Measurements from ENCODE around the gene NELFA.
"Not testable (repeated sequence)": the region's sequence is repeated elsewhere in the genome, so short reads cannot be mapped to it uniquely, and the experiment has no call there.

NELFA gene

DNA sequence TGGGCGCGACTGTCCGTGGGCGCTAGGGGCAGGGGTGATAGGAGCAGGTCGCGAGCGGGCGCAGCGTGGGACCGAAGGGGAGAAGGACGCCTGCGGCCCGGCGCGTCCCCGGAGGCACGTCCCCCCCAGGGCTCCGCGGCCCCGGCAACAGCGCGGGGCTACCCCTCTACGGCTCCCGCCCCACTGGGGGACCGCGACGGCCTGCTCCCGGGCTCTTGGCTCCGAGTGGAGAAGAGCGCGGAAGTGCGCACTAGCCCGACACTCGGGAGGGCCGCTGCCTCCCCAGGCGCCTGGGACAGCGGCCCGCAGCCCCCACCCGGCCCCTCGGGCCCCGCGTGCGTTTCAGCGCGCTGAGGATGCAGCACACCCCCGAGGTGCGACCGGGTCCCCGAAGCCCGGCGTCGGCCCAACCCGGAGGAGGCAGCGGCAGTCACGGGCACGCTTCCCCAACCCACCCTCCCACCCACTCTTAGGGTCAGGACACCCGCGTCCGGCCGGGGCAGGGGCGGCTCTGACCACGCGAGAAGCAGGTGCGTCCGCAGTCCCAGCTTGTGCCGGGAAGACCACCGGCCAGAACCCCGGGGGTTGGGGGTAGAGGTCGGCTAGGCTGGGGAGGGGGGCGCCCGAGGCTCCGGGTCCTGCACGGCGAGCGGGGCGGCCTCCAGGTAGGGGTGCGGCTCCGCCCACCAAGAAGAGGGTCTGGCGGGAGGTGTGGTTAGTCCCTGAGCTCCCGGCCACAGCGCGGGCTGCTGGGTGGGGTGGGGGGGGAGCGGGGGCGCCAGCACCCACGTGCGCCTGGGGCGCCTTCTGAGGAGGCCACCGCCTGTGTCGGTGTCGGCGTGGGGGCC, 31.8 kb upstream of the NELFA start:
- DNase-seq = no peak

DNA sequence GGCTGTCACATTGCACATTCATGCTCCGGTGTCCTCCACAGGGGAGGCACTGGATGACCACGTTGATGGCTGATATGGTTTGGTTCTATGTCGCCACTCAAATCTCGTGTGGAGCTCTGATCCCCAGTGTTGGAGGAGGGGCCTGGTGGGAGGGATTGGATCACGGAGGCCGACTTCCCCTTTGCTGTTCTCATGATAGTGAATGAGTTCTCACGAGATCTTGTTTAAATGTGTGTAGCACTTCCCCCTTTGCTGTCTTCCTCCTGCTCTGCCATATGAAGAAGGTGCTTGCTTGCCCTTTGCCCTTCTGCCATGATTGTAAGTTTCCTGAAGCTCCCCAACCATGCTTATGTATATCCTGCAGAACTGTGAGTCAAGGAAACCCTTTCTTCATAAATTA, 28.1 kb upstream of the NELFA start:
- DNase-seq = peak; percentile 25

DNA sequence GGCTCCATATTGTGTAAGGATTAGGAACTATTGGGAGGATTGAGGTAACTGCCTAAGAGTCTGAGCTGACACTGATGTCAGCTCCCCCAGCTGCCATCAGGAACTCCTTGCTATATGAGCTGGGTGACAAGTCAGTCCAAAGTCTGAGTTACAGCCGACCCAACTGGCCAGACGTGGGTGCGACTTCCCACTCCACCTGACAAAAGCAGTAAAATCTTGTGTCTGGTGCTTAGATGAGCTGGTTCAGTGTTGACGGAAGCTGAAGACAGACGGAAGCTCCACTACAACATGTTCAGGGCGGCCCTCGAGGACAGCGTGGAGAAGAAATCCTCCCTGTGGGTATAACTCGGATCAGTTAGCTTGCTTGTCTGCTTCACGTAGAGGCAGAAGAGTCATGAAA, 27.6 kb upstream of the NELFA start:
- no peak for DNase-seq

DNA sequence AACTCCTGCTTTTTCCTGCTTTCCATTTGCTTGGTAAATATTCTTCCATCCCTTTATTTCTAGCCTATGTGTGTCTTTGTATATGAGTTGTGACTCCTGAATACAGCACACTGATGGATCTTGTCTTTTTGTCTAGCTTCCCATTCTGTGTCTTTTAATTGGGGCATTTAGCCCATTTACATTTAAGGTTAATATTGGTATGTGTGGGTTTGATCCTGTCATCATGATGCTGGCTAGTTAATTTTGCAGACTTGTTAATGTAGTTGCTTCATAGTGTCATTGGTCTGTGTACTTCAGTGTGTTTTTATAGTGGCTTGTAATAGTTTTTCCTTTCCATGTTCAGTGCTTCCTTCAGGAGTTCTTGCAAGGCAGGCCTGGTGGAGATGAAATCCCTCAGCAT, 22.4 kb upstream of the NELFA start:
- not testable (repeated sequence) for DNase-seq

DNA sequence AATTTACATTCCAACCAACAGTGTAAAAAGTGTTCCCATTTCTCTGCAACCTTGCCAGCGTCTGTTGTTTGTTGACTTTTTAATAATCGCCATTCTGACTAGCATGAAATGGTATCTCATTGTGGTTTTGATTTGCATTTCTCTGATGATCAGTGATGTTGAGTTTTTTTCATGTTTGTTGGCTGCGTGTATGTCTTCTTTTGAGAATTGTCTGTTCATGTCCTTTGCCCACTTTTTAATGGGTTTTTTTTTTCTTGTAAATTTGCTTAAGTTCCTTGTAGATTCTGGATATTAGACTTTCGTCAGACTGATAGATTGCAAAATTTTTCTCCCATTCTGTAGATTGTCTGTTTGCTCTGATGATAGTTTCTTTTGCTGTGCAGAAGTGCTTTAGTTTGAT, 18.3 kb upstream of the NELFA start:
- not testable (repeated sequence) for DNase-seq

DNA sequence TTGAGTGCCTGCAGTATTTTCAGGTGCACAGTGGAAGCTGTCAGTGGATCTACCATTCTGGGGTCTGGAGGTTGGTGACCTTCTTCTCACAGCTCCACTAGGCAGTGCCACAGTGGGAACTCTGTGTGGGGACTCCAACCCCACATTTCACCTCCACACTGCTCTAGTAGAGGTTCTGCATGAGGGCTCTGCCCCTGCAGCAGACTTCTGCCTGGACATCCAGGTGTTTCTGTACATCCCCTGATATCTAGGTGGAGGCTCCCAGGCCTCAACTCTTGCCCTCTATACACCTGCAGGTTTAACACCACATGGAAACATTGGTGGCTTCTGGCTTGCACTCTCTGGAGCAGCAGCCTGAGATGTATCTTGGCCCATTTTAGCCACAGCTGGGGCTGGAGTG, 17.0 kb upstream of the NELFA start:
- no peak for DNase-seq

DNA sequence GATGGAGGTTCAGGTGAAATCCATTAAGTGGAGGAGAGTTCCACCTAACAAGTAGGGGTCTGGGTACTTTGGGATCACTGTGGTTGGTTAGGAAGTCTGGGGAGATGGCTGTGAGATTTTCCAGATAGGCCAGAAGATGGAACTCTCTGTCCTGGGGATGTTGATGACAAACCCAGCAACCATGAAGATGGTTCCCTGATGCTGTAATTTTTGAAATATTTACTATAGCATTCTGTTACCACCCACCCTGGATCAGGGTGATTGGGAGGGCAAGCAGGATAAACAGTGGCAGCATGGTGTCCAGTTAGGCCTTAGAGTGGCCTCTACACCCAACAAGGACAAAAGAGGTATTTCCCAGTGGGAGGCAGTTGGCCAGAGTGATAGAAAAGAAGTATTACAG, 15.9 kb upstream of the NELFA start:
- DNase-seq = no peak

DNA sequence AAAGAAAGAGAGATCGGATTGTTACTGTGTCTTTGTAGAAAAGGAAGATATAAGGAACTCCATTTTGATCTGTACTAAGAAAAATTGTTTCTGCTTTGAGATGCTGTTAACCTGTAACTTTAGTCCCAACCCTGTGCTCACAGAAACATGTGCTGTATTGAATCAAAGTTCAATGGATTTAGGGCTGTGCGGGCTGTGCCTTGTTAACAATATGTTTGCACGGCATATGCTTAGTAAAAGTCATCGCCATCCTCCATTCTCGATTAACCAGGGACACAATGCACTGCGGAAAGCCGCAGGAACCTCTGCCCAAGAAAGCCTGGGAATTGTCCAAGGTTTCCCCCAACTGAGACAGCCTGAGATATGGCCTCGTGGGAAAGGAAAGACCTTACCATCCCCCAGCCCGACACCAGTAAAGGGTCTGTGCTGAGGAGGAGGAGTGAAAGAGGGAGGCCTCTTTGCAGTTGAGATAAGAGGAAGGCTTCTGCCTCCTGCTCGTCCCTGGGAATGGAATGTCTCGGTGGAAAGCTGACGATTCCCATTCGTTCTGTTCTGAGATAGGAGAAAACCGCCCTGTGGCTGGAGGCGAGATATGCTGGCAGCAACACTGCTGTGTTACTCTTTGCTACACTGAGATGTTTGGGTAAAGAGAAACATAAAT, 12.7 kb upstream of the NELFA start:
- not testable (repeated sequence) for DNase-seq

DNA sequence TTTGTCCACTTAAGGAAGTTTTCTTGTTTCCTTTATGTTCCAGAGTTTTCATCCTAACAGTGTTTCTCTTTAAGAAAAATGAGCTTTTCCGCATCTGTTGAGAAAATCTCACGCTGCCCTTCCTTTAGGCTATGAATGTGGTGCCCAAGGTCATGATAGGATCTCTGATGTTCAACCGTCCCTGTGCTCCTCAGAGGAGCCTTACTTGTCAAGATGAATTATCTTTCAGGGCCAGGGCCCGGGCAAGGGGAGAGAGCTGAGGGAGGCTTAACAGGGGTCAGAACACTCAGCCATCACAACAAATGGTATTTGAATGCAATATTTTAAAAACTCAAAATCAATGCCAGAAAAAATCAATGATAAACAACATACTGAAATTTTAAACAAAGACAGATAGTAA, 6.2 kb upstream of the NELFA start:
- no peak for DNase-seq

DNA sequence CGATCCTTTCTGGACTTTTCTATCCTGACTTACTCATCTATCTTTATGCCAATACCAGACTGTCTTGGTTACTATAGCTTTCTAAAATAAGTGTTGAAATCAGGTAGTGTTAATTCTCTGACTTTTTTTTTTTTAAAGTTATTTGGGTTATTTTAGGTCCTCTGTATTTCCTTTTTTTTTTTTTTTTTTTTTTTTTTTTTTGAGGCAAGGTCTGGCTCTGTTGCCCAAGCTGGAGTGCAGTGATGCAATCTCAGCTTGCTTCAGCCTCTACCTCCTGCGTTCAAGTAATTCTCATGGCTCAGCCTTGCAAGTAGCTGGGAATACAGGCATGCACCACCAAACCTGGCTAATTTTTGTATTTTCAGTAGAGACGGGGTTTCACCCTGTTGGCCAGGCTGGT, 2.8 kb upstream of the NELFA start:
- peak; percentile 48 for DNase-seq

DNA sequence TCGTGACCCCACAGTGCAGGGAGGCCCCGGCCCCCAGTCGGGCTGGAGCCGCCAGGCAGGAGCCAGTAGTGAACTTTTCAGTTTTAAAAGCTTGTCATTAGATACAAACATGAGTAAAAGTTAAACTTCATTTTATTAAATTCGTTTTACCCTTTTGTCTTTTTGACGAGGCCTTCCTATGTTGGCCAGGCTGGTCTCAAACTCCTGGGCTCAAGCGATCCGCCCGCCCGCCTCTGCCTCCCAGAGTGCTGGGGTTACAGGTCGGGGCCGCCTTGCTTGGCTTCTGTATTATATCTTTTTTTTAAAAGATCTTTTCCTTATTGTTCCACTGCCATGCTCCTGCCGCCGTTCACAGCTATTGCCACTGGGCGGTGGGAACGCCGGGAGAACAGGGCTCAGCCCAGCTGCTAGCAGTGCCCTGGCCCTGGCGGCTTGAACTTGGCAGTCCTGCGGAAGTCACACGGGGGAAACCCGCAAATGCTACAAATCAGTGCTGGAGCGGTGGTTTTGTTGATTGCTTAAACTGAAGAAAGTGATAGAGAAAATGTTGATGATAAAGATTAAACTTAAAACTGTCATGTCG, 968 bp upstream of the NELFA start:
- peak; percentile 93 for DNase-seq

DNA sequence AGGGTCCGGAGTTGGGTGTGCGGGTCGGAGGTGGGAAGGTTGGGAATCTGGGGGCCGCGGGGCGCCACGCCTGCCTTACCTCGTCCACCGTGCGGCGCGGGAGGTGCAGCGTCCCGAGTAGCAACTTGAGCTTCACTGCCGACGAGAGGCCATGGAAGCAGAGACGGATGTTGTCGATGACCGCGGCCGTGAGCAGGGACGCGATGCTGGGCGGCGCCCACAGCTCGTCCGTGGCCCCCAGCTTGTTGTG, 178 bp downstream of the NELFA start:
- no peak for DNase-seq

DNA sequence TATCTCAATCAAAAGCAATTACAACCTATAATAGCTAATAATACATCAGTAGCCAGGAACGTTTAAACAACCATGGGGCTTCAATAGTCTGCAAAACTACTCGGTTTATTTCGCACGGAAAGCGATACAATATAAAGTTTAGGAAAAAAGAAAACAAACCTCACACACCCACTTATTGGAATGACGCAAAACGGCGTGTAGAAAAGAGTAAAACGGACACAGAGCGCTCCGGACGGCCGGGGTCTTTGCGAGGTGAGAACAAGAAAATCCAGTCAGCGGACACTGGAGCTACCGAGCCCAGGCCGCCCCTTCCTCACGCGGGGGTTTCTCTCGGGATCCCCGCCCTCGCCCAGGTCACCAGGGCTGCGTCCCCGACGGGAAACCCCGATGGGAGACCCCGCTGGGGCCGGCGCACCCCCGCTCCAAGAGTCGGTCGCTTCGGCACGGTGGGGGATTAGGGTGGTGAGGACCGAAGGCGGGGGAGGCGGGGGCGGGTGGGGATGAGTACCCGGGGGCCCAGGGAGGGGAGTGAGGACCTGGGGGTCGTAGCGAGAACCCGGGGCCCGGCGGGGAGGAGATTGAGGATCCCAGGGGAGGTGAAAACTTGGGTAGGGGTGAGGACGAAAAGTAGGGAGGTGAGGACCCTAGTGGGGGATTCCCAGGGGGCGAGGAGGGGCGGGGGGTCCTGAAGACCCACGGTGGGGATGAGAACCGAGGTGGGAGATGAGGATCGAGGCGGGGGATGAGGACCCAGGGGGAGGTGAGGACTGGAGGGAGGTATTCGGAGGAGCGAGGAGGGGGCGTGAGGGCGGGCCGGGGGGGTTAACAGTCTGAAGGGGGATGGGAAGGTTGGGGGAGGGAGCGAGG, 737 bp downstream of the NELFA start:
- DNase-seq = peak; percentile 3

DNA sequence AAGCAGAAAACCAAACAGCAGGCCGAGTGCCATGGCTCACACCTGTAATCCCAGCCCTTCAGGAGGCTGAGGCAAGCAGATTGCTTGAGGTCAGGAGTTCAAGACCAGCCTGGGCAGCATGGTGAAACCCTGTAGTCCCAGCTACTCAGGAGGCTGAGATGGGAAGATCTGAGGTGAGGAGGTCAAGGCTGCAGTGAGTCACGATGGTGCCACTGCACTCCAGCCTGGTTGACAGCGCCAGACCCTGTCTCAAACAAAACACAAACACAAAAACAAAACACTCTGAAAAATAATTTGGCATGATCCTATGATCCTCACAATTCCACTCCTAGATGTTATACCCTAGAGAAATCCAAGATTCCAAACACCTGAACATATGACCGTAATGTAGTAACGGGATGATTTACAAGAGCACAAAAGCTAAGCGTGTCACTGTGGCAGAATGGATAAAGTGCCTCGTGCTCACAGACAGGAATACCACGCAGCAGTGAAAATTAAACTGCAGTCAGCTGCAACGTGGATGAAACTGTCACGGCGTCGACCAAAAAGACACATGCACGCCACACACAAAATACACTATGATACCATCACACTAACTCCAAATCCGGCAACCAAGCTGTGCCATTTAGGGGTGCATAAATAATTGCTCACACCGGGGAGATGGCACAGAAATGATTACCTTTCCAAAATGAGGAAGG, 1.7 kb downstream of the NELFA start:
- no peak for DNase-seq

DNA sequence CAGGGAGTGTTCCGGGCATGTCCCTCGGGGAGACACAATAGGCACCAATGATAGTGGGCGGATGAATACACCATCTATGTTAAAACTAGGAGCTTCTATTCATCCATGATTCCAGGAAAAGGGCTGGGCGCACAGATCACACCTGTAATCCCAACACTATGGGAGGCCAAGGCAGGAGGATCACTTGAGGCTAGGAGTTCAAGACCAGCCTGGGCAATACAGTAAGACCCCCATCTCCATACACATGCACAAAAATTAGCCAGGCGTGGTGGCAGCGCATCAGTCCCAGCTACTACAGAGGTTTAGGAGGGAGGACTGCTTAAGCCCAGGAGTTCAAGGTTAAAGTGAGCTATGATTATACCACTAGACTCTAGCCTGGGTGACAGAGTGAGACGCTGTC, 2.4 kb downstream of the NELFA start:
- DNase-seq = no peak

DNA sequence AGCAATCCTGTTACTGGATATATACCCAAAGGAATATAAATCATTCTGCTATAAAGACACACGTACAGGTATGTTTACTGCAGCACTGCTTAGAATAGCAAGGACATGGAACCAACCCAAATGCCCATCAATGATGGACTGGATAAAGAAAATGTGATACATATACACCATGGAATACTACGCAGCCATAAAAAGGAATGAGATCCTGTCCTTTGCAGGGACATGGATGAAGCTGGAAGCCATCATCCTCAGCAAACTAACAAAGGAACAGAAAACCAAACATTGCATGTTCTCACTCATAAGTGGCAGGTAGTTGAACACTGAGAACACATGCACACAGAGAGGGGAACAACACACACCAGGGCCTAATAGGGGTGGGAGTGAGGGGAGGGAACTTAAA, 5.4 kb downstream of the NELFA start:
- not testable (repeated sequence) for DNase-seq

DNA sequence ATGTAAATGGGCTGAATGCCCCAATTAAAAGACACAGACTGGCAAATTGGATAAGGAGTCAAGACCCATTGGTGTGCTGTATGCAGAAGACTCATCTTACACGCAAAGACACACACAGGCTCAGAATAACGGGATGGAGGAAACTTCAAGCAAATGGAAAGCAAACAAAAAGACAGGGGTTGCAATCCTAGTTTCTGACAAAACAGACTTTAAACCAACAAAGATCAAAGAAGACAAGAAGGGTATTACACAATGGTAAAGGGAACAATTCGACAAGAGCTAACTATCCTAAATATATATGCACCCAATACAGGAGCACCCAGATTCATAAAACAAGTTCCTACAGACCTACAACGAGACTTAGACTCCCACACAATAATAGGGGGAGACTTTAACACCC, 9.5 kb downstream of the NELFA start:
- not testable (repeated sequence) for DNase-seq

DNA sequence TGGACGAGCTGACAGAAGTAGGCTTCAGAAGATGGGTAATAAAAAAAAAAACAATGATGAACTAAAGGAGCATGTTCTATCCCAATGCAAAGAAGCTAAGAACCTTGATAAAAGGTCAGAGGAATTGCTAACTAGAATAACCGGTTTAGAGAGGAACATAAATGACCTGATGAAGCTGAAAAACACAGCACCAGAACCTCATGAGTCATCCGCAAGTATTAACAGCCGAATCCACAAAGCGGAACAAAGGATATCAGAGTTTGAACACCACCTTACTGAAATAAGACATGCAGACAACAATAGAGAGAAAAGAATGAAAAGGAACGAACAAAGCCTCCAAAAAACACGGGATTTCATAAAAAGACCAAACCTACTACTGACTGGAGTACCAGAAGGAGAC, 10.5 kb downstream of the NELFA start:
- no peak for DNase-seq

DNA sequence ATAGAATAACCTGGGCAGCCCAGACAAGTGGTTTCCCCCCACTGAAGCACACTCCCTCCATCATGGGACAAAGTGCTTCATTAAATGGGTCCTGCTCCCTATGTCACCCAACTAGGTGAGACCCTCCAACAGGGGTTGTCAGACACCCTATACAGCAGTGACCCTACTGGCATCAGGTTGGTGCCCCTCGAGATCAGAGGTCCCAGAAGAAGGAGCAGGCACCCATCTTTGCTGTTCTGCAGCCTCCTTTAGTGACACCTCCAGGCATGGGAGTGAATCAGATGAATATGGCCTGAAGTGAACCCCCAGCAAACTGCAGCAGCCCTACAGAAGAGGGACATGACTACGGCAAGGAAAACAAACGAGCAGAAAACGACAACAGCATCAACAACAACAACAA, 11.1 kb downstream of the NELFA start:
- DNase-seq = no peak

DNA sequence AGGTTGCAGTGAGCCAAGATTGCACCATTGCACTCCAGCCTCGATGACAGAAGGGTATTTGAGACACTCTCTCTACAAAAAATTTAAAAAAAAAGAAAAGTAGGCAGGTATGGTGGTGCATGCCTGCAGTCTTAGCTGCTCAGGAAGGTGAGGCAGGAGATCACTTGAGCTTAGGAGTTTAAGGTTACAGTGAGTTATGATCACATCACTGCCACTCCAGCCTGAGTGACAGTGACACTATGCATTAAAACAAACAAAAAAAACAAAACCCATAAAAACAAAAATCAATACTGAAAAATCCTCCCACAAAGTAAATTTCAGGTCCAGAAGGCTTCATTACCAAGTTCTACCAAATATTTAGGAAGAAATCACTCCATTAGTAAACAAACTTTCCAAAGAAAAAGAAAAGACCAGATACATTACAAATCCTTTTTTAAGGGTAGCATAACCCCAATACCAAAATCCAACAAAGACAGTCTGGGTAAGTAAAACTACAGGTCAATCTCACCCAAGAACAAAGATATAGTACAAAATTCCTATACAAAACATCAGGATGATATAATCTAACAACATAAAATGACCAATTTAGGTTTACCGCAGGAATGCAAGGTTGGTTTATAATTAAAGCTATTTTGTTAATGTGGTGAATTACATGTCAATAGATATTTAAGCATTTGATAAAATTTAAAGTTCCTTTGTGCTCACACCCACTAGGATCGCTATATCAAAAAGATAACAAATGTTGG, 11.7 kb downstream of the NELFA start:
- DNase-seq = no peak

DNA sequence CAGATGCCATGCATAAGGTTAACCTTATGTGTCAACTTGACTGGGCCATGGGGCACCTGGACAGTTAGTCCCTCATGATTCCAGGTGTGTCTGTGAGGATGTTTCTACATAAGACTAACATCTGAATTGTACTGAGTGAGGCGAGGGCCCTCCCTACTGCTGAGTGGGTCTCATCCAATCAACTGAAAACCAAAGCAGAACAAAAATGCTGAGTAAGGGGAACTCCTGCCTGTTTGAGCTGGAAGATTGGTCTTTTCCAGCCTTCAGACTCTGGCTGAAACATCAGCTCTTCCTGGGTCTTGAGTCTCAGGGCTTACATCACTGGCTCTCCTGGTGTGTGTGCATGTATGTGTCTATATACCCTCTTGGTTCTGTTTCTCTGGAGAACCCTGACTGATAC, 13.8 kb downstream of the NELFA start:
- DNase-seq = no peak

All from suppressor macrophage treated with lipopolysaccharide for 4 hours (primary cell).